Camera-type eye (tissue), 1 donor: ENCODE results near the gene OFD1. TPM values are rescaled to one million over a fixed set of nuclear protein-coding genes. Genes with fewer than 3 reads are reported as not detected.

ENCODE experiments used
- total RNA-seq: library from RNA; depleted of rRNA; stranded (reverse); fragments of >200 nt; gene quantifications from one replicate; pipeline ENCODE4 v1.2.3, GENCODE V29; 2014

OFD1 gene, protein sequence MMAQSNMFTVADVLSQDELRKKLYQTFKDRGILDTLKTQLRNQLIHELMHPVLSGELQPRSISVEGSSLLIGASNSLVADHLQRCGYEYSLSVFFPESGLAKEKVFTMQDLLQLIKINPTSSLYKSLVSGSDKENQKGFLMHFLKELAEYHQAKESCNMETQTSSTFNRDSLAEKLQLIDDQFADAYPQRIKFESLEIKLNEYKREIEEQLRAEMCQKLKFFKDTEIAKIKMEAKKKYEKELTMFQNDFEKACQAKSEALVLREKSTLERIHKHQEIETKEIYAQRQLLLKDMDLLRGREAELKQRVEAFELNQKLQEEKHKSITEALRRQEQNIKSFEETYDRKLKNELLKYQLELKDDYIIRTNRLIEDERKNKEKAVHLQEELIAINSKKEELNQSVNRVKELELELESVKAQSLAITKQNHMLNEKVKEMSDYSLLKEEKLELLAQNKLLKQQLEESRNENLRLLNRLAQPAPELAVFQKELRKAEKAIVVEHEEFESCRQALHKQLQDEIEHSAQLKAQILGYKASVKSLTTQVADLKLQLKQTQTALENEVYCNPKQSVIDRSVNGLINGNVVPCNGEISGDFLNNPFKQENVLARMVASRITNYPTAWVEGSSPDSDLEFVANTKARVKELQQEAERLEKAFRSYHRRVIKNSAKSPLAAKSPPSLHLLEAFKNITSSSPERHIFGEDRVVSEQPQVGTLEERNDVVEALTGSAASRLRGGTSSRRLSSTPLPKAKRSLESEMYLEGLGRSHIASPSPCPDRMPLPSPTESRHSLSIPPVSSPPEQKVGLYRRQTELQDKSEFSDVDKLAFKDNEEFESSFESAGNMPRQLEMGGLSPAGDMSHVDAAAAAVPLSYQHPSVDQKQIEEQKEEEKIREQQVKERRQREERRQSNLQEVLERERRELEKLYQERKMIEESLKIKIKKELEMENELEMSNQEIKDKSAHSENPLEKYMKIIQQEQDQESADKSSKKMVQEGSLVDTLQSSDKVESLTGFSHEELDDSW
- 49.0 TPM for total RNA-seq

DNA sequence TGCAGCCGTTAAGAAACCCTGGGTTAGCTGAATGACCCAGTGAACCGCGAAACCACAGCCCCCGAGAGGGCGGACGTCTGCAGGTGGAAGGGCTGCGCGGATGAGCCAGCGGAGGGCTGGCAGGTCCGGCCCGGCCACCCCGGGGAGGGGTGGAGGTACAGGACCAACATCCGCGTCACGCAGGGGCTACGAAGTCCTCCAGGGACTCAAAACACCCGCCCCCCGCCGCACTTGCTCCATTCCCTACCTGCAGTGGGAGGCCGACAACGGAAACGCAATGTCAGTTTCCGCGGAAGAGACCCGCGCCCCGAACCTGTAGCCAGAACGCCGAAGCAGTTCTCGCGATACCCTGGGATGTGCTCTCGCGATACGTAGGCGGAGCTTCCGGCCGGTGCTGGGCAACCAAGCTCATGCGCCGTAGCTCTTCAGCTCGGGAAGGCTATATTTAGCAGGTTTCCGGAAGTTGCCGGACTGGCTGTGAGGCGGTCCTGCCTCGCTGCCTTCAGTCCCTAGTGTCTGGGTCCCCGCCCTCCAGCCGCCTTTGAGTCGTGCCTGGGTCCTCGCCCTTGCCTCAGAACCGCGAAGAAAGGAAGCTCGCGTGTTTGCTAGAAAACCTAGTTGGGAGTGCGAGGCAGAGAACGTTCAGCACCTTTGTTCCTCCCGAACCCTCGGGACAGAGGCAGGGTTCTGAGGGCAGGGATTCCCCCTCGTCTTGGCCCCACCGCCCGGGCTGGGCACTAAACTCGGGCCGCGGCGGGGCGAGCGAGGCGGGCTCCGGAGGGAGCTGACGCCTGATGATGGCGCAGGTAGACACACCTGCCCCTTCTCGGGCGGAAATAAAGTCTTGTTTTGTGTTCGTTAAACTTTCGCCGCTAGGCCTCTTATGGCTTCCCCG, at the start of gene OFD1, which contains the start of gene TRAPPC2:
Gene OFD1 (plus strand): TSS at position 471 of the 895 bp plus-strand sequence. CDS start 324 bp downstream, at position 795.
Gene TRAPPC2 (minus strand): TSS at position 343 of the 895 bp plus-strand sequence. CDS start 14,657 bp downstream, outside the sequence.

DNA sequence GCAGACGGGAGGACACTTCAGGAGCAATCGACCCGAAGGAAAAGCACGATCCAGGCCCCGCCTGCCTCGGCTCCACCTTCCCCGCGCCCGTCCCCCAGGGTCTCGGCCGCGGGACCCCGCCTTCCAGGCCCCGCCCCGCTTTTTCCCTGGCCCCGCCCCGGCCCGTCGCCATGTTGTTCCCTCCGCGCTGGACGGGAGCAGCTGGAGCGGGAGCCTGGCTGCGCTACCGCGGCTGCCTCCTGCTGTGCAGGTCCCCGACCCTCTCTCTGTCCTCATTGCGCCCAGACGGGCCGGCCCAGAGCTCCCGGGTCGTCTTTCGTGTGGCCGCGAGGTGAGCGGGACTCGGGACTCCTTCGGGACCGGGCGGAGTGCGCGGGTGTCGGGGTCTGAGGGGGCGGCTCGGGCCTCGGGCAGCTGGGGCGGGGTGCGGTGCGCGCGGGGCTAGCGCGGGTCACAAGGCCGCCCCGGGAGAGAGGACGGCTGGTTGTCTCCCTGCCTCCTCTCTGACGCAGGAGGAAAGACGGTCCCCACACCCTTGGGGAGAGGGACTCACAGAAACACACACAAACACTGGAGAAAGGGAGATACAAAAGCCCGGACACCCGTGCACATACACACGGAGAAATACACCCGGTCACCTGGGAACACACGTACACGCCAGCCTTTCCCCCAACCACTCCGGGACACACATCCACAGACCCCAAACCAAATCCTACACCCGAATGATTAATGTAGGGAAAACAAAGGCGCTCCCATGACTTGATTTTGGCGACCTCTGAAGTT, 45.4 kb upstream of the OFD1 start, which contains the start of gene RAB9A:
Gene RAB9A (plus strand): TSS at position 171 of the 783 bp plus-strand sequence. CDS start 19,619 bp downstream, outside the sequence.

DNA sequence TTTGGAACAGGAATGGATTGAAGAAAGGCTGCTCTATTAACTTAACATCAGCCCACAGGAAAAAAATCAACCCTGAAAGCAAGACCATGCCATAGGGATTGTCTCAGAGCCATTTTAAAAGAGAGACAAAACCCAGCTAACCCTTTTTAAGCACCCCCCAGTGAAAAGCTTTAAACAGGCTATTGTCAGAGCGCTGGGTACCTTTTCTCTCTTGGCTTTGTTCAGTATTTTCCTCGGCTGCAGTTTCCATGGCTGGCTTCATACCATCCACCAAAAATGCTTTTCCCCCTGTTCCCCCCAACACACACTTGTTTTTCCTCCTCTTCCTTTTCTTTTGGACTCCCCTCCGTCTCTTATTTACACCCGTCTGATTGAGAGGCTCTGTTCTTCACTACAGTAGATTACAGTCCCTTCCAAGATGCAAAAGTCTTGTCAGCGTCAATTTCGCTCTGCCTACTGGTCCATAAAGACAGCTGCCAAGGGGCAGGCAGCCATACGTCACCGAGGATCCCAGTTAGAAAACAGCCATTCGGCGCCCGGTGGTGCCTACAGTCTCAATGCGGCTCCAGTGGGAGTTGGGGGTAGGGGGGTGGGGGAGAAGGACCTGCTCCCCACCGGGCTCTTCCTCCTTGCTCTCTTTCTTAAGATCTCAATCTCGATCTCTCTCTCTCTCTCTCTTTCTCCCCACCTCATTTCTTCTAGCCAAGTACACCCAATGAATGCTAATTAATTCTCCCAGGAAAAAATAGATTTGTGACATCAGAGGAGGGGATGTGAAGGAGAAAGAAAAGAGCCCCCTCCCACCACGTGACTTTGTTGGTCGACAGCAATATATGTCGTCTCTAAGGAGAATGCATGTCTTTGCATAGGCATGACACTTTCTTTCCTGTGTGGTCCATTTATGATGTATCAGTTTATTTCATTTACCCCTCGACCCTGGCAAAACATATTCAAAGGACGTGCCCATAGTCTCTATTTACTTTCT, 82.4 kb downstream of the OFD1 start, which contains the start of gene GPM6B:
Gene GPM6B (minus strand): TSS at position 451 of the 985 bp plus-strand sequence. CDS start 189 bp downstream, at position 262.

Other genes starting within 250 kb of the OFD1 start
- 75.3 TPM for gene EGFL6, start 165.1 kb upstream of the OFD1 start, total RNA-seq
- gene TCEANC, start 81.6 kb upstream of the OFD1 start, total RNA-seq = 10.4 TPM
- 45.1 TPM for gene RAB9A, start 45.6 kb upstream of the OFD1 start, total RNA-seq
- gene TRAPPC2, start 128 bp upstream of the OFD1 start, total RNA-seq = 43.7 TPM
- gene GPM6B, start 82.3 kb downstream of the OFD1 start, total RNA-seq = 321 TPM